ENCODE measurements around the gene MYH10.

The MYH10 gene

GRCh38 chr17:8649157-8650118, 18.9 kb upstream of the MYH10 start:
- no peak for DNase-seq (ENCODE audit: low read depth in 2 of 2)

GRCh38 chr17:8647956-8648355, 17.4 kb upstream of the MYH10 start:
- DNase-seq (ENCODE audit: low read depth in 2 of 2): no peak

GRCh38 chr17:8647202-8647601, 16.7 kb upstream of the MYH10 start:
- DNase-seq (ENCODE audit: low read depth in 2 of 2): no peak

- DNase-seq (ENCODE audit: low read depth in 2 of 2): no peak
Measured at GRCh38 chr17:8644507-8644902, 14.0 kb upstream of the MYH10 start.

GRCh38 chr17:8643855-8644506, 13.5 kb upstream of the MYH10 start:
- no peak for DNase-seq (ENCODE audit: low read depth in 2 of 2)

GRCh38 chr17:8639709-8640108, 9.2 kb upstream of the MYH10 start:
- DNase-seq (ENCODE audit: low read depth in 2 of 2): no peak

- no peak for DNase-seq (ENCODE audit: low read depth in 2 of 2)
Measured at GRCh38 chr17:8632061-8632460, 1.5 kb upstream of the MYH10 start.

- no peak for DNase-seq (ENCODE audit: low read depth in 2 of 2)
Measured at GRCh38 chr17:8631554-8631877, 991 bp upstream of the MYH10 start.

GRCh38 chr17:8630802-8631553, 453 bp upstream of the MYH10 start:
- DNase-seq (ENCODE audit: low read depth in 2 of 2): peak; percentile 81 to 86

GRCh38 chr17:8629371-8630226, 926 bp downstream of the MYH10 start:
- DNase-seq (ENCODE audit: low read depth in 2 of 2): no peak

GRCh38 chr17:8628609-8629169, 1.8 kb downstream of the MYH10 start:
- DNase-seq (ENCODE audit: low read depth in 2 of 2): no peak

- DNase-seq (ENCODE audit: low read depth in 2 of 2): no peak
Measured at GRCh38 chr17:8628172-8628571, 2.4 kb downstream of the MYH10 start.

GRCh38 chr17:8623591-8623990, 6.9 kb downstream of the MYH10 start:
- no peak for DNase-seq (ENCODE audit: low read depth in 2 of 2)

- DNase-seq (ENCODE audit: low read depth in 2 of 2): no peak
Measured at GRCh38 chr17:8622191-8622590, 8.3 kb downstream of the MYH10 start.

- DNase-seq (ENCODE audit: low read depth in 2 of 2): no peak
Measured at GRCh38 chr17:8621585-8621984, 8.9 kb downstream of the MYH10 start.

- DNase-seq (ENCODE audit: low read depth in 2 of 2): no peak
Measured at GRCh38 chr17:8619294-8619693, 11.2 kb downstream of the MYH10 start.

- no peak for DNase-seq (ENCODE audit: low read depth in 2 of 2)
Measured at GRCh38 chr17:8618825-8619224, 11.7 kb downstream of the MYH10 start.

- no peak for DNase-seq (ENCODE audit: low read depth in 2 of 2)
Measured at GRCh38 chr17:8614988-8615387, 15.5 kb downstream of the MYH10 start.

GRCh38 chr17:8611619-8612298, 18.8 kb downstream of the MYH10 start:
- no peak for DNase-seq (ENCODE audit: low read depth in 2 of 2)

- DNase-seq (ENCODE audit: low read depth in 2 of 2): no peak
Measured at GRCh38 chr17:8611137-8611536, 19.4 kb downstream of the MYH10 start.

GRCh38 chr17:8610558-8610957, 20.0 kb downstream of the MYH10 start:
- DNase-seq (ENCODE audit: low read depth in 2 of 2): no peak
